IPS-15b (cell line): ENCODE results near the gene FMNL2.

Experiments used
- H3K27me3 ChIP-seq: one replicate; pipeline ENCODE4 v1.6.1; 2013; ENCODE audit warnings: low read length; ENCODE audit not compliant: control insufficient read depth, insufficient read depth
- H3K36me3 ChIP-seq: one replicate; pipeline ENCODE4 v1.6.1; 2013; ENCODE audit warnings: low read length; ENCODE audit not compliant: control insufficient read depth, insufficient read depth
- H3K4me1 ChIP-seq: one replicate; pipeline ENCODE4 v1.6.1; 2013; ENCODE audit warnings: mild to moderate bottlenecking, low read length; ENCODE audit not compliant: control insufficient read depth, insufficient read depth
- H3K4me3 ChIP-seq: one replicate; pipeline ENCODE4 v1.5.1; 2013; ENCODE audit warnings: low read depth, low read length
- H3K9ac ChIP-seq: one replicate; pipeline ENCODE4 v1.6.1; 2013; ENCODE audit warnings: low read depth, mild to moderate bottlenecking, low read length
- H3K9me3 ChIP-seq: one replicate; pipeline ENCODE4 v1.6.1; 2013; ENCODE audit warnings: mild to moderate bottlenecking, low read length; ENCODE audit not compliant: control insufficient read depth, insufficient read depth

Gene FMNL2

DNA sequence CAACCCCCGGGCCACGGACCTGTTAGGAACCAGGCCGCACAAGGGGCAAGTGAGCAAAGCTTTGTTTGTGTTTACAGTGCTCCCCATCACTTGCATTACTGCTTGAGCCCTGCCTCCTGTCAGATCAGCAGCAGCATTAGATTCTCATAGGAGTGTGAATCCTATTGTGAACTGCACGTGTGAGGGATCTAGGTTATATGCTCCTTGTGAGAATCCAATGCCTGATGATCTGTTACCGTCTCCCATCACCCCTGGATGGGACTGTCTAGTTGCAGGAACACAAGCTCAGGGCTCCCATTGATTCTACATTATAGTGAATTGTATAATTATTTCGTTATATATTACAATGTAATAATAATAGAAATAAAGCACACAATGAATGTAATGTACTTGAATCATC, 125.6 kb downstream of the FMNL2 start:
- H3K9ac ChIP-seq = no peak overlapping the region
- H3K4me1 ChIP-seq = peaks cover 8% of the 10 kb centered on the region
- H3K4me3 ChIP-seq = no peak overlapping the region

DNA sequence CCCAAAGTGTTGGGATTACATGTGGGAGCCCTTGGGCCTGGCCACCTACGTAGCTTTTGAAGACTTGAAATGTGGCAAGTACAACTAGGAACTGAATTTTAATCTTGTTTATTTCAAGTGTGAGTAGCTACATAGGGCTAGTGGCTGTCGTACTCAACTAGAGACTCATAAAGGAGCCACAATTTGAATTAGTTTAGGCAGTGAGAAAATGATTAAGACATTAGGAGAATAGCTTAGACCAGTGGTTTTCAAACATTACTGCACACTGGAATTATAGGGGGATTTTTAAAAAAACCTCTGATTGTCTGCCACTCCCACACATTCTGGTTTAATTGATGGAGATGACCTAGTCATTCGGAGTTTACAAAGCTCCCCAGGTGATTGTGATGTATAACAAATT, 127.1 kb downstream of the FMNL2 start:
- no peak overlapping the region for H3K4me3 ChIP-seq
- H3K9me3 ChIP-seq = no peaks in the 10 kb centered on the region
- peaks cover 12% of the 10 kb centered on the region for H3K4me1 ChIP-seq
- no peak overlapping the region for H3K9ac ChIP-seq
- H3K27me3 ChIP-seq = no peaks in the 10 kb centered on the region
- no peaks in the 10 kb centered on the region for H3K36me3 ChIP-seq

More for the DNA sequence above, 125.6 kb downstream of the FMNL2 start:
- no peaks in the 10 kb centered on the region for H3K9me3 ChIP-seq
- no peaks in the 10 kb centered on the region for H3K36me3 ChIP-seq
- H3K27me3 ChIP-seq = no peaks in the 10 kb centered on the region

DNA sequence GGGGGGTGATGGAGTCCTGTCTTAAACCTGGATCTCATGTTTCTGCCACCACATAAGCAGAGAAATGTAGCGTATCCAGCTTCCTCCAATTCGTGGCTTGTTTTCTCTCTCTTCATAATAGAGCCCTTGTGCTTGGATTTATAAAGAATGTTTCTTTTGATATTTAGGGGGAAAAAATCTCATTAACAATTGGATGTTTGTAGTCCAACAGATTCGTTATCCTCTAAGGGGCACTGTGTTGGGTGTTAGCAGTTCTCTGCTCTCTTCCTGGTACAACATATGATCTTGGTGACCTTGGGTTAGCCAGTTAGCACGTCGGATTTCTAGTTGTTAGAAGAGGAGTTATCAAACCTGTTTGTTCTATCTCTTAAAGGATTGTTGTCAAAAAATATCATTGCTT, 127.8 kb downstream of the FMNL2 start:
- no peak overlapping the region for H3K4me3 ChIP-seq
- peaks cover 17% of the 10 kb centered on the region for H3K4me1 ChIP-seq
- no peaks in the 10 kb centered on the region for H3K9me3 ChIP-seq
- H3K27me3 ChIP-seq = no peaks in the 10 kb centered on the region
- H3K9ac ChIP-seq = no peak overlapping the region
- no peaks in the 10 kb centered on the region for H3K36me3 ChIP-seq

DNA sequence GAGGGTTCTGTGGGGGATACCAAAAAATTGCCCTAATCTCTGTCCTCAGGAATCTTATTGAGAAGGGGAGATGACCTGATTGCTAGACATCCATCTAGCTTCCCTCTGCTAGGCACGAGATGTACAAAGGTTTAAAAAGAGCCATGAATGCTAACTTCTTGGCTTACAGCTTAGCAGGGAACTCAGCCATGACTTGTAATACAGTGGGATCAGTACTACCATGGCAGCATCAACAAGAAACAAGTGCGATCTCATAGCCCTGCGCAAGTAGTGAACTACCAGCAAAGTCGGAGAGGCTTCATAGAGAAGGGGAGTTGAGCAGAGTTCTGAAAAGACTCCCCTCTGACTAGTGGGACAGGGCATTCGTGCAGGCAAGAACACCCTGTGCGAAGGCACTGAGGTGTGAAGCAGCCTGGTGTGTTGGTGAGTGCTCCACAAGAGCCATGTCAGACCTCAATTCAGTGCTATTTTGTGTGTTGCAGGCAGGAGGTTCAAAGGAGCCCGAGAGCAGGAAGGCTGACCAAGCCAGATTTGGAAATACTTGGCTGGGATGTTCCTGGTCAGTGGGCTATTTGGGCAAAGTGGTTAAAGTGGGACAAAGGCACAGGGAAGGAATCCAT, 130.0 kb downstream of the FMNL2 start:
- Histone ChIP-seq H3K9ac (no peak overlapping the region), H3K36me3 (no peaks in the 10 kb centered on the region), H3K4me1 (peaks cover 28% of the 10 kb centered on the region), H3K27me3 (no peaks in the 10 kb centered on the region), H3K4me3 (no peak overlapping the region), H3K9me3 (no peaks in the 10 kb centered on the region)

DNA sequence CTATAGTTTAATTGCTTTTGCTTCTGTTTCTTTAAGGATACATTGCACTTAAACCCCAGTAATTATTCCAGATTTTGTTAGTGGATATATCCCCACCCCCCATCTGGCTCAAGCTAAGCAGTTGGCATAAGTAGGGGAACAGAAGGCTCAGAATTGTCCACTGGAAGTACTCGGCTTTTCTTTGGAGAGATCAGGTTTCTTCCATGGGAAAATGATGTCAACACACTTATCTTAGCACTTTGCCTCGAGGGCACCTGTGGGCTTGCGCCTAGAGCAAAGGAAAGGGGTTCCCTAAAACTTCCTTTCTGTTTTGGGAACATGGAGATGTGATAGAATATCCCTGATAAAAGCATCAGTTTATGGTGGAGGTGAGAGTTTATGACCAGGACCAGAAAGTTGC, 130.6 kb downstream of the FMNL2 start:
- Histone ChIP-seq H3K4me1 (peaks cover 28% of the 10 kb centered on the region), H3K27me3 (no peaks in the 10 kb centered on the region), H3K9me3 (no peaks in the 10 kb centered on the region), H3K9ac (no peak overlapping the region), H3K4me3 (no peak overlapping the region), H3K36me3 (no peaks in the 10 kb centered on the region)

DNA sequence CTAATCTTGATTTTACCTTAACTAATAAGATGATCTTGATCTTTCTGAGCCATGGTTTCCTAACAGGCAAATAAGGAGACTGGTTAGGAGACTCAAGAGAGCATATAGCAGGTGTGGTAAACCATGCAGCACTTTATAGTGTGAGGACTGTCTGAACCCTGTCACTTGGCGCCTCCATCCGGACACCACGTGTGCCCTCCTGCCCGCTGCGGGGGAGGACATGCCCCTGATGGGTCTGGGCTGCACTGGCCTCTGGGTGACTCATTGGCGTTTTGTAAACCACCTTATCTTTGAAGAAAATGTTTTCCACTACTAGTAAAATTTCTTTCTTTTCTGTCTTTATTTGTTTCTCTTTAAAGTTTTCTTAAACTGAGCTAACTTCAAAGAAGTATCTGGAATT, 131.1 kb downstream of the FMNL2 start:
- Histone ChIP-seq H3K36me3 (no peaks in the 10 kb centered on the region), H3K9ac (no peak overlapping the region), H3K27me3 (no peaks in the 10 kb centered on the region), H3K4me1 (peaks cover 29% of the 10 kb centered on the region), H3K4me3 (no peak overlapping the region), H3K9me3 (no peaks in the 10 kb centered on the region)

DNA sequence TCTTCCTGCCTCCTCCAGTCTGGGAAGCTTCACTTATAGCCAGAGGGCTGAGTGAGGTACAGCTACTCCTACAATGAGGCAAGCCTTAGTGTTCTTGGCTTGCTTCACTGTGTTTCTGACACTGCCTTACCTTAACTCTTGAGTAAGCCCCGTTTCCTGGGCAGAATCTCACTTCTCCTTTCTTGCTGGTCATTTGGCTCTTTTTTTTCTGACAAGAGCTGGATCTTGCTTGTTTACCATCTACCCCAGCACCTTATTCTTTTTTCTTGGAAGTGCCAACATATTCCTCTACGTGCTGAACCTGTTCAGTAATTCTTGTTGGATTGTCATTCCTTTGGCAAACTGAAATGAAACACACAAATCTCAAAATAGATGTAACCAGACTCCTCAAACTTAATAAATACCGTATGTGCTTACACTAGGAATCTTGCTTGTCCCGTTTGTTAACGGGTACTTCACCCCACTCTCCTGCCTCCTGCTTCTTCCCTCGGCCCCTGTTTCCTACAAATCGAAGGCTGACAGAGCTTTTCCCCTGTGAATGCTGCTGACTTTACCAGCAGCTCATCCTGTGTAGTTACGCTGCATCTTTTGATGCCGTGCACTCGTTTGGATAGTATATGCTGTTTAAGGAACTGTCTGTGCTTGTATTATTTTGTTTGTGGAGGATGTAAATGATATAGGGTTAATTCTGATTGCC, 132.2 kb downstream of the FMNL2 start:
- peaks cover 39% of the 10 kb centered on the region for H3K4me1 ChIP-seq

DNA sequence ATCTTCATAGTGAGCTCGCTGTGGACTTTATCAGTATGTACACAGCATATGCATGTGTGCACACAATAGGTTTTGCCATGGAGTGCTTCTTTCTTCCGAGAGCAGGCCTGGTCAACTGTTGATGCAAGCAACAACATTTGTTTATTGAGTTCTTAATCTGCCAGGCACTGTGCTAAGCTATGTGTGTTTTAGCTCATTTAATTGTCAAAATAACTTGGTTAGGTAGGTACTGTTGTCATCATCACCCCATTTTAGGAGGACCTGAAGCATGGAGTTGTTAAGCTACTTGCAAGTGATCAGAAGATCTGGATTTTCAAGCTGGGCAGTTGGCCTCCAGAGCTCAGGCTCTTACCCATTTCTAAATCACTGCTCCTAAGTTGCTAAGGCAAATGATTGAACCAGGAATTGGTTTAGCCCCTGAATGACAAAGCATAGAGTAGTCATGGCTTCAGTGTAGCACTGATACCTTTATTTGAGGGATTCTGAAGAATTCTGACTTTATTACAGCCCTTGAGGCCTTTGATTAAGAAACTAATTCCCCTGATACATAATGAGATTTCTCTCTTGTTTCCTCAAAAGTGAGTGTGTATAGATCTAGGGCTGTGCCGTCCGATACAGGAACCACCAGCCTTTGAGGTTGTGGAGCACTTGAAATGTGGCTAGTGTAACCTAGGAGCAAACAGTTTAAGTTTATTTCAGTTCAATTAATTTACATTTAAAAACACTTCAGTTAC, 132.9 kb downstream of the FMNL2 start:
- H3K4me1 ChIP-seq = peaks cover 42% of the 10 kb centered on the region
- H3K9ac ChIP-seq = no peak overlapping the region
- no peak overlapping the region for H3K4me3 ChIP-seq
- H3K27me3 ChIP-seq = no peaks in the 10 kb centered on the region
- H3K9me3 ChIP-seq = no peaks in the 10 kb centered on the region
- no peaks in the 10 kb centered on the region for H3K36me3 ChIP-seq

More for the DNA sequence above, 132.2 kb downstream of the FMNL2 start:
- Histone ChIP-seq H3K36me3 (no peaks in the 10 kb centered on the region), H3K4me3 (no peak overlapping the region), H3K27me3 (no peaks in the 10 kb centered on the region), H3K9ac (no peak overlapping the region), H3K9me3 (no peaks in the 10 kb centered on the region)

DNA sequence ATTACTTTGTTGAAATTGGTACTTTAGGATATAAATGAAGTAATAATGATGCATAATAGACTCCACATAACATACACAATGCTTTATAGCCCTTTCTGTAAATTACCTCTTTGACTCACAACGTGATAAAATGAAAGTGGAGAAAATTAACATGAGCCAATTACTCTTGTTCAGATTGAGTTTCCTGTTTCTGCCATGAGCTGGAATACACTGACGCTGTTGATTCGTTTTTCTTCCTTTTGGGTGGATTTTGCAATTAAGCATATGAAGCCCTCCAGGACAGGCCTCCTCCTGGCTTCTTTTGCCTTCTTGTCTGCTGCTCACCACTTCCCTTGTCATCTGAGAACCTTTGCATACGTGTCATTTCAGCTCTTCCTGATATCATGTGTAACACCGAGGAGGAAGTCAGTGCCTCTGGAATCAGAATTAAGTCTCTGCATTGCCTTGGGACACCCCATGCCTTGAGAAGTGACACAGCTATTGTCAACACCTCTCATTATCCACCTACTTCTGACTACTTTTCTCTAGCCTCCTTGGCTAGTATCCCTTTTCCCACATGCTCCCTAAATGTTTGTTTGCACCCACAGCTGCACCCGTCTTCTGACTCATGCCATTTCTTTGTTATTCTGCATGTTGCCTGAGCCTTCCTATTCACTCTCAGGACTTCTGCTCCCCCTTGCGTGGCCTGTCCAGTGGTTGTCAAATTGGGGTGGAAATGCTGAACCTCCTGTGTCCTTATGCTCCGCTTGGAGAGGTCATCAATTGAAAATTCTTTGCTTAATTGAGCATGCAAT, 134.1 kb downstream of the FMNL2 start:
- Histone ChIP-seq H3K4me3 (no peak overlapping the region), H3K36me3 (no peaks in the 10 kb centered on the region), H3K4me1 (peaks cover 42% of the 10 kb centered on the region), H3K9ac (no peak overlapping the region), H3K27me3 (no peaks in the 10 kb centered on the region), H3K9me3 (no peaks in the 10 kb centered on the region)

DNA sequence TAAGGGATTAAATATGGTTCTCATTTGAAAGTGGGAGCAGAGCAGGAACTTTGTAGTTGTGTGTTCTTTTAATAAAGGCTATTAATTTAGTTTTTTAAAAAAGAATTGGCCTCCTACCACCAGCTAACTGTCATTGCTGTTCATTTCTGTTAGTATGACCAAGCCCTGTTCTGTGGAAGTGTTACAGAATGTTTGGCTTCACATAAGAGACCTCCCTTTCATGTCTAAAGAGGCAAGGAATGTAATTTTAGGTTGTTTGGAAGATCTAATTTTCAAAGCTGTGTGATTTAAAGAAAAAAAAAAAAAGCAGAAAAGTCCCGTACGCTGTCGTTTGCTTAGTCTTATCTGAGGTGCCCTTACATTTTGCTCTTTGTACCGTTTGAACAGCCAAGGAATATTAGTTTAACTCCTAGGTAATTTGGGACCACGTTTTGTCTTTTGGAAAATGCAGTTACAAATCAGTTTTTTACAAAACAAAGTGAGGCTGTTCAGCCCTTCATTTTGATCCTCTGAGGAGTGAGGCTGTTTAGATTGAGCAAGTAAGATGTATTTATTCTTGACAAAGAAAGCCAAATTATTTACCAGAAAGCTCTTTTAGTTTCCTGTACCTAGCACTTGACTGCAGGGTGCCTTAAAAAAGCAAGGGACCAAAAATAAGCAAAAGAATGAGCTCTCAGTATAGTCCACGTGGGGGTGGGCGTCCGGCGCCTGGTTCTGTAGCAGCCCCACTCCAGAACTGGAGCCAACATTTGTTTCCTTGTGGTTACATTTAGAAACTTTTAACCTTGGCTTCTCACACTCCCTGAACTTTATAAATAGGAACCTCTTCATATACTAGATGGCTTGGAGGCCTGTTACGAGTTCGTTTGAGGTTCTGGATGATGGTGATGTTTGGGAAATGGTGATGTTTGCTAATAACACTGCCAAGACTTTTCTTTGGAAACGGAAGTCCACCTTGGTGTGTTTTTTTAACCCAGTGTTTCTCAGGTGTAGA, 136.2 kb downstream of the FMNL2 start:
- Histone ChIP-seq H3K9ac (no peak overlapping the region), H3K4me1 (peaks cover 34% of the 10 kb centered on the region)

More for the DNA sequence above, 136.2 kb downstream of the FMNL2 start:
- no peaks in the 10 kb centered on the region for H3K36me3 ChIP-seq
- H3K27me3 ChIP-seq = no peaks in the 10 kb centered on the region
- H3K9me3 ChIP-seq = no peaks in the 10 kb centered on the region
- no peak overlapping the region for H3K4me3 ChIP-seq
